K562 (cell line): Measurements from ENCODE around the gene SUPT5H. TPM values are rescaled to one million over a fixed set of nuclear protein-coding genes. Genes with fewer than 3 reads are reported as not detected.

Experiments used
- CBFB ChIP-seq: sonication (generic); formaldehyde crosslinking; IDR thresholded peaks from 2 replicates; pipeline ENCODE4 v1.4.0; 2020; ENCODE audit warnings: mild to moderate bottlenecking, missing genetic modification reagents
- FOSL1 ChIP-seq: fragments of 200-800 bp; sonication (Bioruptor generic); conservative IDR thresholded peaks from 2 replicates; pipeline ENCODE4 v1.6.1; 2016; ENCODE audit warnings: missing genetic modification characterization, missing compliant biosample characterization
- HNRNPK ChIP-seq: fragments of 200-400 bp; formaldehyde crosslinking; IDR thresholded peaks from one replicate; pipeline ENCODE4 v1.6.1; 2018; ENCODE audit warnings: mild to moderate bottlenecking, low read depth, low read length; ENCODE audit not compliant: poor library complexity, severe bottlenecking
- KLF6 ChIP-seq: fragments of 250-450 bp; sonication (Bioruptor Pico); IDR thresholded peaks from 2 replicates; pipeline ENCODE4 v1.4.0; 2020; ENCODE audit warnings: mild to moderate bottlenecking, moderate library complexity, borderline replicate concordance
- MAFF ChIP-seq: IDR thresholded peaks from 2 replicates; pipeline ENCODE4 v1.6.1; 2012; ENCODE audit warnings: low read length, improper control_type of control experiment
- NCOA2 ChIP-seq, 2 experiments: fragments of 450-650 bp; IDR thresholded peaks; 2 replicates each; pipeline ENCODE4 v1.6.1; 2018; ENCODE audit warnings: mild to moderate bottlenecking in 2 of 2, moderate library complexity in 1 of 2; ENCODE audit not compliant: partially characterized antibody in 2 of 2
- RNF2 ChIP-seq: sonication (generic); IDR thresholded peaks from 2 replicates; pipeline ENCODE4 v1.6.1; 2016
- SAFB2 ChIP-seq: fragments of 200-400 bp; formaldehyde crosslinking; IDR thresholded peaks from 2 replicates; pipeline ENCODE4 v1.6.1; 2018; ENCODE audit warnings: borderline replicate concordance, low read length, low read depth, moderate library complexity; ENCODE audit not compliant: severe bottlenecking
- ZBTB17 ChIP-seq: fragments of 450-650 bp; formaldehyde crosslinking; IDR thresholded peaks from 2 replicates; pipeline ENCODE4 v1.4.0; 2020; ENCODE audit warnings: mild to moderate bottlenecking
- ZBTB7A ChIP-seq: IDR thresholded peaks from 2 replicates; pipeline ENCODE4 v1.6.1; 2011; ENCODE audit warnings: low read depth, mild to moderate bottlenecking, low read length, moderate library complexity, borderline replicate concordance; ENCODE audit not compliant: control insufficient read depth
- ZNF175 ChIP-seq: fragments of 200-800 bp; sonication (Bioruptor generic); IDR thresholded peaks from 2 replicates; pipeline ENCODE4 v1.6.1; 2016; ENCODE audit warnings: low read depth, mild to moderate bottlenecking, missing genetic modification characterization, missing compliant biosample characterization
- ZNF695 ChIP-seq: fragments of 450-650 bp; formaldehyde crosslinking; IDR thresholded peaks from 2 replicates; pipeline ENCODE4 v1.4.0; 2020; ENCODE audit warnings: mild to moderate bottlenecking, moderate library complexity
- ZNF79 ChIP-seq: fragments of 250-450 bp; sonication (Bioruptor Pico); IDR thresholded peaks from 2 replicates; pipeline ENCODE4 v1.4.0; 2020; ENCODE audit warnings: low read depth, mild to moderate bottlenecking, moderate library complexity
- polyA plus RNA-seq, 8 experiments: library from polyadenylated mRNA; depleted of rRNA in 4 of 8; stranded (reverse) in 5 of 8; unstranded in 3 of 8; fragments of >200 nt; fragmentation: Nextera tagmentation in 2 of 8; fragmentation: Illumina TruSeq in 1 of 8; extraction: Ambion mirVana in 2 of 8; extraction: Trizol in 1 of 8; gene quantifications; 2 replicates each; pipeline versions ENCODE4 v1.2.1 to v1.2.3, GENCODE V29; 2011 to 2014; ENCODE audit warnings: inconsistent platforms in 1 of 8, missing spikeins in 1 of 8
- total RNA-seq, 7 experiments: library from RNA; depleted of rRNA in 6 of 7; stranded (reverse); fragments of >200 nt in 6 of 7; fragmentation: Illumina TruSeq in 2 of 7; extraction: Trizol in 2 of 7; gene quantifications; 2 replicates each; pipeline versions ENCODE4 v1.2.1 to v1.2.3, GENCODE V29; 2011 to 2021; ENCODE audit warnings: low replicate concordance in 1 of 7
- TF ChIP-seq, protein P1 (sequence below): fragments of 450-650 bp; formaldehyde crosslinking; IDR thresholded peaks from 2 replicates; pipeline ENCODE4 v1.4.0; 2020; ENCODE audit warnings: mild to moderate bottlenecking, moderate library complexity
- TF ChIP-seq, protein P2 (sequence below): sonication (generic); formaldehyde crosslinking; IDR thresholded peaks from 2 replicates; pipeline ENCODE4 v1.8.1; 2023; ENCODE audit warnings: mild to moderate bottlenecking, missing genetic modification reagents
- TF ChIP-seq, protein P3 (sequence below): sonication (generic); formaldehyde crosslinking; IDR thresholded peaks from 2 replicates; pipeline ENCODE4 v1.8.1; 2022; ENCODE audit warnings: missing genetic modification reagents
- TF ChIP-seq, protein P4 (sequence below): sonication (generic); formaldehyde crosslinking; IDR thresholded peaks from 2 replicates; pipeline ENCODE4 v1.8.0; 2022; ENCODE audit warnings: mild to moderate bottlenecking, missing genetic modification reagents
- TF ChIP-seq, protein P5 (sequence below): fragments of 450-650 bp; formaldehyde crosslinking; conservative IDR thresholded peaks from 2 replicates; pipeline ENCODE4 v1.4.0; 2022; ENCODE audit warnings: mild to moderate bottlenecking, missing genetic modification characterization

Gene SUPT5H
- total and polyA plus RNA-seq, 9 of the 15 experiments (the other 6 are each of a cell fraction or from before 2014, with no cell fraction given) = 13.3 to 85.9 (median 35.9) TPM

DNA sequence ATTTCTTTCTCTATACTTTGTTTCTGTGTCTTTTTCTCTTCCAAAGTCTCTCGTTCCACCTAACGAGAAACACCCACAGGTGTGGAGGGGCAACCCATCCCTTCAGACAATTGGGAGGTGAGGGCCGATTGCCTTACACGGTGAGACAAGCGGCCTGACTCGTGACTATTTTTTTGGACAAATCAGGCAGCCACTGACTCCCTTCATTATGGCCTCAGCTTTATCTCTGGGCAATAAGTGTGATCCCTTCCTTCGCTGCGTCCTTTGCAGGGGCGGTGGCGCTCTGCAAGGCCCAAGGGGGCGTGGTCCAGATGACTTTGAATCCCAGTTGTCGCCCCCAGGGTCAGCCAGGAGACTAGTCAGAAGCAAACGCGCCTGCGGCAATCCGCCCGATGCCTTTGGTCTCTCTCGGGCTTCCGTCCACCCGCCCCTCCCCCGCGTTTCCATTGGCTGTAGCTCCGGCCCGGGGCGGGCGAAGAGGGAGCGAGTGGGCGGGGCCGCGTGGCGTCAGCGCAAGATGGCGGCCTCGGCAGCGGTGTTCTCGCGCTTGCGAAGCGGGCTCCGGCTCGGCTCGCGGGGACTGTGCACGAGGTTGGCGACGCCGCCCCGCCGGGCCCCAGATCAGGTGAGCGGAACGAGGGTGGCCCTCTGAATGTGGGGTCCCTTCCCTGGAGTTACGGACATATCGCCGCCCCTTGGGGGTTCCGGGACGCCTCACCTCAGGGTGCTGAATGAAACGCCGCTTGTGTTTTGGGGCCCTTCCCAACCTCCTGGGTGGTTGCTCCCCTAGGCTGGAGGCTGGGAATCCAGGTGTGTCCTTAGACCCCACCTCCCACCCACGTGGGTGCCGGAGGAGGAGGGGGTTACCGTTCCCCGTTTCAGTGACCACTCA is 35.2 kb downstream of the SUPT5H start, which contains the start of gene TIMM50 (continued):
- TF ChIP-seq, protein P1, sequence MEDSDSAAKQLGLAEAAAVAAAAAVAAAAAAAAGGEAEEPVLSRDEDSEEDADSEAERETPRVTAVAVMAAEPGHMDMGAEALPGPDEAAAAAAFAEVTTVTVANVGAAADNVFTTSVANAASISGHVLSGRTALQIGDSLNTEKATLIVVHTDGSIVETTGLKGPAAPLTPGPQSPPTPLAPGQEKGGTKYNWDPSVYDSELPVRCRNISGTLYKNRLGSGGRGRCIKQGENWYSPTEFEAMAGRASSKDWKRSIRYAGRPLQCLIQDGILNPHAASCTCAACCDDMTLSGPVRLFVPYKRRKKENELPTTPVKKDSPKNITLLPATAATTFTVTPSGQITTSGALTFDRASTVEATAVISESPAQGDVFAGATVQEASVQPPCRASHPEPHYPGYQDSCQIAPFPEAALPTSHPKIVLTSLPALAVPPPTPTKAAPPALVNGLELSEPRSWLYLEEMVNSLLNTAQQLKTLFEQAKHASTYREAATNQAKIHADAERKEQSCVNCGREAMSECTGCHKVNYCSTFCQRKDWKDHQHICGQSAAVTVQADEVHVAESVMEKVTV (CRISPR knock-in tag) = no peak
- TF ChIP-seq ZNF695 (CRISPR knock-in tag) (no peak), ZNF79 (no peak), NCOA2 (IDR thresholded peaks at IDR 0.05; ENCODE audit: partially characterized antibody in 2 of 2) (no peak), SAFB2 (no peak), FOSL1 (tag) (no peak; the same call in 1 of the 2 replicates), KLF6 (CRISPR knock-in tag) (no peak), ZNF175 (peak; percentile 40; the same call in 1 of the 2 replicates), RNF2 (peak; percentile 86; the same call in 1 of the 2 replicates), CBFB (CRISPR knock-in tag) (no peak), HNRNPK (no peak), MAFF (no peak), ZBTB17 (CRISPR knock-in tag) (no peak), ZBTB7A (peak; percentile 99)
- TF ChIP-seq, protein P2, sequence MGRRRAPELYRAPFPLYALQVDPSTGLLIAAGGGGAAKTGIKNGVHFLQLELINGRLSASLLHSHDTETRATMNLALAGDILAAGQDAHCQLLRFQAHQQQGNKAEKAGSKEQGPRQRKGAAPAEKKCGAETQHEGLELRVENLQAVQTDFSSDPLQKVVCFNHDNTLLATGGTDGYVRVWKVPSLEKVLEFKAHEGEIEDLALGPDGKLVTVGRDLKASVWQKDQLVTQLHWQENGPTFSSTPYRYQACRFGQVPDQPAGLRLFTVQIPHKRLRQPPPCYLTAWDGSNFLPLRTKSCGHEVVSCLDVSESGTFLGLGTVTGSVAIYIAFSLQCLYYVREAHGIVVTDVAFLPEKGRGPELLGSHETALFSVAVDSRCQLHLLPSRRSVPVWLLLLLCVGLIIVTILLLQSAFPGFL (CRISPR knock-in tag) = no peak
- TF ChIP-seq, protein P3, sequence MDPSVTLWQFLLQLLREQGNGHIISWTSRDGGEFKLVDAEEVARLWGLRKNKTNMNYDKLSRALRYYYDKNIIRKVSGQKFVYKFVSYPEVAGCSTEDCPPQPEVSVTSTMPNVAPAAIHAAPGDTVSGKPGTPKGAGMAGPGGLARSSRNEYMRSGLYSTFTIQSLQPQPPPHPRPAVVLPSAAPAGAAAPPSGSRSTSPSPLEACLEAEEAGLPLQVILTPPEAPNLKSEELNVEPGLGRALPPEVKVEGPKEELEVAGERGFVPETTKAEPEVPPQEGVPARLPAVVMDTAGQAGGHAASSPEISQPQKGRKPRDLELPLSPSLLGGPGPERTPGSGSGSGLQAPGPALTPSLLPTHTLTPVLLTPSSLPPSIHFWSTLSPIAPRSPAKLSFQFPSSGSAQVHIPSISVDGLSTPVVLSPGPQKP (CRISPR knock-in tag) = no peak
- TF ChIP-seq, protein P4, sequence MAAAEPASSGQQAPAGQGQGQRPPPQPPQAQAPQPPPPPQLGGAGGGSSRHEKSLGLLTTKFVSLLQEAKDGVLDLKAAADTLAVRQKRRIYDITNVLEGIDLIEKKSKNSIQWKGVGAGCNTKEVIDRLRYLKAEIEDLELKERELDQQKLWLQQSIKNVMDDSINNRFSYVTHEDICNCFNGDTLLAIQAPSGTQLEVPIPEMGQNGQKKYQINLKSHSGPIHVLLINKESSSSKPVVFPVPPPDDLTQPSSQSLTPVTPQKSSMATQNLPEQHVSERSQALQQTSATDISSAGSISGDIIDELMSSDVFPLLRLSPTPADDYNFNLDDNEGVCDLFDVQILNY (CRISPR knock-in tag) = no peak
- TF ChIP-seq, protein P5, sequence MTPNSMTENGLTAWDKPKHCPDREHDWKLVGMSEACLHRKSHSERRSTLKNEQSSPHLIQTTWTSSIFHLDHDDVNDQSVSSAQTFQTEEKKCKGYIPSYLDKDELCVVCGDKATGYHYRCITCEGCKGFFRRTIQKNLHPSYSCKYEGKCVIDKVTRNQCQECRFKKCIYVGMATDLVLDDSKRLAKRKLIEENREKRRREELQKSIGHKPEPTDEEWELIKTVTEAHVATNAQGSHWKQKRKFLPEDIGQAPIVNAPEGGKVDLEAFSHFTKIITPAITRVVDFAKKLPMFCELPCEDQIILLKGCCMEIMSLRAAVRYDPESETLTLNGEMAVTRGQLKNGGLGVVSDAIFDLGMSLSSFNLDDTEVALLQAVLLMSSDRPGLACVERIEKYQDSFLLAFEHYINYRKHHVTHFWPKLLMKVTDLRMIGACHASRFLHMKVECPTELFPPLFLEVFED (CRISPR knock-in tag) = no peak
